ENCODE data around the gene PCP4L1. TPM values are rescaled to one million over a fixed set of nuclear protein-coding genes. Genes with fewer than 3 reads are reported as not detected.

Gene PCP4L1
- total RNA-seq, 1 experiment from 2014 or later, result not detected

DNA sequence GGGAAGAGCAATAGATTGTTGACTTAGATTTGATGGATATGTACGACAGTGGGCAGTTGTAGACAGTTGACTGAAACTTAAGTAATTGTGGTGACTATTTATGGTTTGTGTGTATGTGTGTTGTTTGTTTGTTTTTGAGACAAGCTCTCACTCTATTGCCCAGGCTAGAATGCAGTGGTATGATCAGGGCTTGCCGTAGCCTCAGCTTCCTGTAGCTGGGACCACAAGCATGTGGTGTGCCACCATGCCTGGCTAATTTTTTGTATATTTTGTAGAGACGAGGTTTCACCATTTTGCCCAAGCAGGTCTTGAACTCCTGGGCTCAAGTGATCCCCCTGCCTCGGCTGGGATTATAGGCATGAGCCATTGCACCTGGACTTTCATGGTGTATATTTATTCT lies 65.5 kb downstream of the PCP4L1 start:
- BruUV-seq (replicated peaks), result no TSS peak
- CTCF ChIA-PET, result no interaction called here
- POLR2A ChIA-PET, result no interaction called here
- no peaks in the 10 kb centered on the region for H3K27me3 ChIP-seq (ENCODE audit: insufficient read depth, low read length)
- RAD21 ChIA-PET (ENCODE audit: low non-redundant PET in 1 of 2, low total read pairs in 2 of 2, uncharacterized antibody in 2 of 2, unreplicated experiment in 2 of 2), result no interaction called here
- H3K9me3 ChIP-seq (ENCODE audit: control insufficient read depth in 1 of 2, insufficient read depth in 1 of 2, low read depth in 1 of 2, low read length in 2 of 2), result no peaks in the 10 kb centered on the region
- TF ChIP-seq EZH2phosphoT487 (IDR thresholded peaks at IDR 0.05; ENCODE audit: borderline replicate concordance) (no peak), TCF7L2 (IDR thresholded peaks at IDR 0.05; ENCODE audit: borderline replicate concordance, extremely low read depth, insufficient read depth, insufficient read length) (no peak), EZH2 (IDR thresholded peaks at IDR 0.05) (no peak), SRF (IDR thresholded peaks at IDR 0.05; ENCODE audit: low read depth) (no peak), REST (IDR thresholded peaks at IDR 0.05; ENCODE audit: low read depth) (no peak), CTCF (IDR thresholded peaks at IDR 0.05 in 2 of 3, conservative IDR thresholded peaks at IDR 0.05 in 1 of 3; ENCODE audit: borderline replicate concordance in 1 of 3, insufficient read depth in 1 of 3, low read depth in 2 of 3, low read length in 2 of 3) (no peak), SP1 (IDR thresholded peaks at IDR 0.05; ENCODE audit: low read depth) (no peak), CEBPB (IDR thresholded peaks at IDR 0.05; ENCODE audit: low read depth) (no peak), POLR2AphosphoS5 (IDR thresholded peaks at IDR 0.05; ENCODE audit: low read depth, low read length) (no peak)
- TF ChIP-seq, protein P1, sequence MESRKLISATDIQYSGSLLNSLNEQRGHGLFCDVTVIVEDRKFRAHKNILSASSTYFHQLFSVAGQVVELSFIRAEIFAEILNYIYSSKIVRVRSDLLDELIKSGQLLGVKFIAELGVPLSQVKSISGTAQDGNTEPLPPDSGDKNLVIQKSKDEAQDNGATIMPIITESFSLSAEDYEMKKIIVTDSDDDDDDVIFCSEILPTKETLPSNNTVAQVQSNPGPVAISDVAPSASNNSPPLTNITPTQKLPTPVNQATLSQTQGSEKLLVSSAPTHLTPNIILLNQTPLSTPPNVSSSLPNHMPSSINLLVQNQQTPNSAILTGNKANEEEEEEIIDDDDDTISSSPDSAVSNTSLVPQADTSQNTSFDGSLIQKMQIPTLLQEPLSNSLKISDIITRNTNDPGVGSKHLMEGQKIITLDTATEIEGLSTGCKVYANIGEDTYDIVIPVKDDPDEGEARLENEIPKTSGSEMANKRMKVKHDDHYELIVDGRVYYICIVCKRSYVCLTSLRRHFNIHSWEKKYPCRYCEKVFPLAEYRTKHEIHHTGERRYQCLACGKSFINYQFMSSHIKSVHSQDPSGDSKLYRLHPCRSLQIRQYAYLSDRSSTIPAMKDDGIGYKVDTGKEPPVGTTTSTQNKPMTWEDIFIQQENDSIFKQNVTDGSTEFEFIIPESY (IDR thresholded peaks at IDR 0.05; ENCODE audit: extremely low read depth, insufficient replicate concordance, low read length), result no peak
- TF ChIP-seq, protein P2, sequence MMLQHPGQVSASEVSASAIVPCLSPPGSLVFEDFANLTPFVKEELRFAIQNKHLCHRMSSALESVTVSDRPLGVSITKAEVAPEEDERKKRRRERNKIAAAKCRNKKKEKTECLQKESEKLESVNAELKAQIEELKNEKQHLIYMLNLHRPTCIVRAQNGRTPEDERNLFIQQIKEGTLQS (IDR thresholded peaks at IDR 0.05), result no peak
- H3K9ac ChIP-seq (ENCODE audit: low read length), result no peak overlapping the region
- no peak for DNase-seq (ENCODE audit: low read depth, low spot score)
- H3K36me3 ChIP-seq (ENCODE audit: control insufficient read depth in 1 of 2, insufficient read depth in 2 of 2, low read length in 2 of 2), result peaks cover 10% of the 10 kb centered on the region in 2 experiments; a peak in 2 of 4 replicates
- no peak overlapping the region for H3K4me3 ChIP-seq (replicated peaks in 1 of 2; ENCODE audit: low read depth in 1 of 2, low read length in 2 of 2)
- no peak overlapping the region for H3K4me2 ChIP-seq (ENCODE audit: low read length)
- ATAC-seq, result no peak
- H3K79me2 ChIP-seq (ENCODE audit: insufficient read depth, low read length), result peaks cover 20% of the 10 kb centered on the region; the same call in 1 of the 2 replicates
- H3K9me2 ChIP-seq (ENCODE audit: insufficient read depth), result no peaks in the 10 kb centered on the region
- no peak overlapping the region for H2AFZ ChIP-seq (ENCODE audit: low read depth, low read length, poor library complexity, severe bottlenecking)
- no peaks in the 10 kb centered on the region for H4K20me1 ChIP-seq (ENCODE audit: insufficient read depth)
- no peaks in the 10 kb centered on the region for H3K4me1 ChIP-seq (ENCODE audit: control insufficient read depth in 1 of 2, insufficient read depth in 2 of 2, low read length in 2 of 2)
- intact Hi-C loops (cut with micrococcal nuclease), result no loop called here
- H3K27ac ChIP-seq (ENCODE audit: low read depth, low read length), result no peak overlapping the region

Data from HCT116 (cell line).